Fibroblast of mammary gland (primary cell): ENCODE data around the gene SMAP1.

ENCODE experiments used
- DNase-seq: peaks from one replicate; pipeline ENCODE4 v3.0.0-alpha.2; 2010; ENCODE audit warnings: low read depth
- H3K4me3 ChIP-seq: 2 replicates; pipeline ENCODE4 v1.5.1; 2011; ENCODE audit warnings: low read depth, mild to moderate bottlenecking, low read length, moderate library complexity; ENCODE audit not compliant: control insufficient read depth
- TF ChIP-seq, protein P1 (sequence below): conservative IDR thresholded peaks from 2 replicates; pipeline ENCODE4 v1.5.1; 2011; ENCODE audit warnings: low read depth, low read length, inconsistent platforms; ENCODE audit not compliant: control insufficient read depth, insufficient read depth

The SMAP1 gene

DNA sequence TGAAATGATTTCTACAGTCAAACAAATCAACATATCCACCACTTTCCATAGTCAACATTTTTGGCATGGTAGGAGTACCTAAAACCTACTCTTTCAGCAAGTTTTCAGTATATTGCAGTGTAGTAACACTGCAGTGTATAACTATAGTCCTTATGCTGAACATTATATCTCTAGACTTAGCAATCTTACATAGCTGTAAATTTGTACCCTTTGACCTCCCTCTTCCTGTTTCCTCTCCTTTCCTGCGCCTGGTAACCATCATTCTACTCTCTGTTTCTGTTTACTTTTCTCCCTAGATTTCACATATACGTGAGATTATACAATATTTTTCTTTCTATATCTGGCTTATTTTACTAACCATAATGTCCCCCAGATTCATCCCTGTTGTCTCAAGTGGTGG, 40.2 kb downstream of the SMAP1 start:
- TF ChIP-seq, protein P1, sequence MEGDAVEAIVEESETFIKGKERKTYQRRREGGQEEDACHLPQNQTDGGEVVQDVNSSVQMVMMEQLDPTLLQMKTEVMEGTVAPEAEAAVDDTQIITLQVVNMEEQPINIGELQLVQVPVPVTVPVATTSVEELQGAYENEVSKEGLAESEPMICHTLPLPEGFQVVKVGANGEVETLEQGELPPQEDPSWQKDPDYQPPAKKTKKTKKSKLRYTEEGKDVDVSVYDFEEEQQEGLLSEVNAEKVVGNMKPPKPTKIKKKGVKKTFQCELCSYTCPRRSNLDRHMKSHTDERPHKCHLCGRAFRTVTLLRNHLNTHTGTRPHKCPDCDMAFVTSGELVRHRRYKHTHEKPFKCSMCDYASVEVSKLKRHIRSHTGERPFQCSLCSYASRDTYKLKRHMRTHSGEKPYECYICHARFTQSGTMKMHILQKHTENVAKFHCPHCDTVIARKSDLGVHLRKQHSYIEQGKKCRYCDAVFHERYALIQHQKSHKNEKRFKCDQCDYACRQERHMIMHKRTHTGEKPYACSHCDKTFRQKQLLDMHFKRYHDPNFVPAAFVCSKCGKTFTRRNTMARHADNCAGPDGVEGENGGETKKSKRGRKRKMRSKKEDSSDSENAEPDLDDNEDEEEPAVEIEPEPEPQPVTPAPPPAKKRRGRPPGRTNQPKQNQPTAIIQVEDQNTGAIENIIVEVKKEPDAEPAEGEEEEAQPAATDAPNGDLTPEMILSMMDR: no peak
- no peak overlapping the region for H3K4me3 ChIP-seq
- no peak for DNase-seq

DNA sequence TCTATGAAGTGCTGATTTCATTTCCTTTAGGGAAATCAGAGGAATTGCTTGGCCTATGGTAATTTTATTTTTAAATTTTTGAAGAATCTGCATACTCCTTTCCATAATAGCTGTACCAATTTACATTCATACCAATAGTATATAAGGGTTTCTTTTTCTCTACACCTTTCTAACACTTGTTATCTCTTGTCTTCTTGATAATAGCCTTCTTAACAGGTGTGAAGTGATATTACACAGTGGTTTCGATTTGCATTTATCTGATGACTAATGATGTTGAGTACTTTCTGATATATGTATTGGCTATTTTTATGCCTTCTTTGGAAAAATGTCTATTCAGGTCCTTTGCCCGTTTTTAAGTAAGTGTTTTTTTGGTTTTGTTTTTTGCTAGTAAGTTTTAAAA, 40.8 kb downstream of the SMAP1 start:
- DNase-seq: no peak
- no peak overlapping the region for H3K4me3 ChIP-seq
- TF ChIP-seq, protein P1: no peak

DNA sequence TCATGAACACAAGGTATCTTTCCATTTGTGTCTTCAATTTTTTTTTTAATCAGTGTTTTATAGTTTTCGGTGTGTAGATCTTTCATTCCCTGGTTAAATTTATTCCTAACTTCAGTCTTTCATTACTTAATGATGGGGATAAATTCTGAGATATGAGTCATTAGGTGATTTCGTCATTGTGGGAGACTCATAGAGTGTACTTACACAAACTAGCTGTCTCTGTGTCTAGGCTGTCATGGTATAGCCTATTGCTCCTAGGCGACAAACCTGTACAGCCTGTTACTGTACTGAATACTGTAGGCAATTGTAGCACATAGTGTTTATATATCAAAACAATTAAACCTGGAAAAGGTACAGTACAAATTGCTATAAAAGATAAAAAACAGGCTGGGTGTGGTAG, 42.1 kb downstream of the SMAP1 start:
- TF ChIP-seq, protein P1: no peak
- no peak overlapping the region for H3K4me3 ChIP-seq
- peak; percentile 85 for DNase-seq

DNA sequence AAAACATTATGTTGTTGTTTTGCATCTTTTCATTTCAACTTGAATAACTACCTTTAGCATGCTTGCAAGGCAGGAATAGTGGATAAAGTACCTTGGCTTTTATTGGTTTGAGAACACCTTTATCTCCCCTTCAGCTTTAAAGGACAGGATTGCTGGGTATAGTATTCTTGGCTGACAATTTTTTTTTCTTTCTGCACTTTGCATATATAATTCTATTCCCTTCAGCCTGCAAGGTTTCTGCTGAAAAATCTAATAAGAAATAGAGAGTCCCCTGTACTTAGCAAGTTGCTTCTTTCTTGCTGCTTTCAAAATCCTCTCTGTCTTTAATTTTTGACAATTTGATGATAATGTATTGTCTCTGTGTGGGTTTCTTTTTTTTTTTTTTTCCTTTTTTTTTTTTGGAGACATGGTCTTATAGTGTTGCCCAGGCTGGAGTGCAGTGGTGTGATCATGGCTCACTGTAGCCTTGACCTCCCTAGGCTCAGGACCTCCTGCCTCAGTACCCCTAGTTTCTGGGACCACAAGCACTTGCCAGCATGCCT, 47.1 kb downstream of the SMAP1 start:
- no peak for DNase-seq
- no peak overlapping the region for H3K4me3 ChIP-seq
- TF ChIP-seq, protein P1: no peak

DNA sequence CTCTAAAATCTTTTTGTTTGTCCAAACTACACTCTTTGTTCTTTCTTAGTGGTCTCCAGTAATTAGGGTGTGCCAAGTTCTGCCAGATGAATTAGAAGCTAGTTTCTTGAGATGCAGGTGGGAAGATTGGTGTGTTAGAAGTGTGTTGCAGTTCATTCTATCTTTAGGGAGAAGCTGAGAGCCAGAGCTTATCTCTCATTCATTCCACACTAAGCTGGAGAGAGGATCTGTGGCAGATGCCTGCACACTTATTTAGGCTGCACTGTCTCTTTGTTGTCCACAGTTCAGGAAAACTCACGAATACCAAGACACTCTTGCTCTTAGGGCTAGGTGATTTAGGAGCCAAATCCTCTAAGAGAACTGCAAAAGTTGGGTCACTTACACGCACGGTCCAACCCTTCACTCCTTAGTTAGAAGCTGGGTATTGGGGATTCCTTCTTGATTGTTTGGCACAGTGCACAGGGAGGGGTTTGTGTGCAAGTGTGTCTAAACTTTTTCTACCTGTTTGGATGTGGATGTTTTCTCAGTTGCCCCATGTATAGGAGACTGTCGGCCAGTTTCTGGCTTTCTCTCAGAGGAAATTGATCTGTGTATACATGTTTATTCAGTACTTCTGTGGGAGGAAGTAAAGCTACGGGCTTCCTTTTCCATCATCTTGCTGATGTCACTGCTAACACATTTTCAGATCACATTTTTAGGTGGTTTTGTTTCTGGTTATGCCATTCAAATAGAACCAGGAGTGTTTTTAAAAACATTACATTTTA, 49.5 kb downstream of the SMAP1 start:
- DNase-seq: no peak
- TF ChIP-seq, protein P1: no peak
- H3K4me3 ChIP-seq: no peak overlapping the region

DNA sequence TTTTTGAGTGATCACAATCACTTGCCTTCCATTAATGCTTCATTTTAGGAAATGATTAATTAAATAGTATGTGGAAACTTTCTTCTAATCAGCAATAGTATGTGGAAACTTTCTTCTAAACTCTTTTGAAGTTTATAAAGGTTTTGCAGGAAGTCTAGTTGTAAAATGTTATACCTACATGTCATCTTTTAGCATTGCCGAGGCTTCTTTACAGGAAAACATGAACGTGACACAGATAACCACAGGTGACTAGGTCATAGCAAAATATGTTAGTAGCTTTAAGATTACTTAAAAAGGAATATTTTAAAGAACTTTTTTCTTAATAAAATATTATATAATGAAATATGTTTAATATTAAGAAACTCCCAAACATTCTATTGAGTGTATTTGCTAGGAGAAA, 56.8 kb downstream of the SMAP1 start:
- H3K4me3 ChIP-seq: no peak overlapping the region
- TF ChIP-seq, protein P1: no peak
- DNase-seq: no peak
